Neural cell (in vitro differentiated cells): ENCODE data around the gene HOXB6. TPM values are rescaled to one million over a fixed set of nuclear protein-coding genes. Genes with fewer than 3 reads are reported as not detected.

Source experiments
- H2AFZ ChIP-seq: fragments of 200-600, 300-800 bp; sonication (generic), shearing (Covaris generic); 2 replicates; pipeline ENCODE4 v1.6.0; 2014; ENCODE audit warnings: low read depth, mild to moderate bottlenecking, antibody characterized with exemption, low read length, moderate library complexity
- H3F3A ChIP-seq: fragments of 200-600 bp; shearing (Covaris generic); 2 replicates; pipeline ENCODE4 v1.6.1; 2016; ENCODE audit warnings: mild to moderate bottlenecking, moderate library complexity, mixed read lengths, antibody characterized with exemption, low read length; ENCODE audit not compliant: insufficient read depth, poor library complexity, severe bottlenecking
- H3K27ac ChIP-seq: fragments of 200-600, 300-800 bp; sonication (generic), shearing (Covaris generic); 2 replicates; pipeline ENCODE4 v1.5.1; 2014; ENCODE audit warnings: mild to moderate bottlenecking, low read length, moderate library complexity
- H3K27me3 ChIP-seq: fragments of 300-800, 200-600 bp; sonication (generic), shearing (Covaris generic); 2 replicates; pipeline ENCODE4 v1.6.0; 2014; ENCODE audit warnings: mild to moderate bottlenecking, low read depth, low read length, moderate library complexity; ENCODE audit not compliant: insufficient read depth
- H3K36me3 ChIP-seq: fragments of 300-800, 200-600 bp; sonication (generic), shearing (Covaris generic); 2 replicates; pipeline ENCODE4 v1.5.1; 2014; ENCODE audit warnings: mild to moderate bottlenecking, antibody characterized with exemption, low read length, moderate library complexity; ENCODE audit not compliant: insufficient read depth
- H3K4me2 ChIP-seq: fragments of 300-800, 200-600 bp; sonication (generic), shearing (Covaris generic); 2 replicates; pipeline ENCODE4 v1.6.0; 2014; ENCODE audit warnings: mild to moderate bottlenecking, low read length
- H3K4me3 ChIP-seq: fragments of 300-800, 200-600 bp; sonication (generic), shearing (Covaris generic); 2 replicates; pipeline ENCODE4 v1.5.1; 2014; ENCODE audit warnings: mild to moderate bottlenecking, low read length, moderate library complexity
- H3K79me2 ChIP-seq: fragments of 200-600 bp; shearing (Covaris generic); replicated peaks from 2 replicates; pipeline ENCODE4 v1.6.0; 2014; ENCODE audit warnings: mild to moderate bottlenecking, low read length, moderate library complexity; ENCODE audit not compliant: insufficient read depth
- H3K9ac ChIP-seq: fragments of 300-800, 200-600 bp; sonication (generic), shearing (Covaris generic); 2 replicates; pipeline ENCODE4 v1.6.1; 2016; ENCODE audit warnings: mild to moderate bottlenecking, low read length, mixed read lengths
- H3K9me2 ChIP-seq: fragments of 200-600 bp; shearing (Covaris generic); 2 replicates; pipeline ENCODE4 v1.6.1; 2016; ENCODE audit warnings: mild to moderate bottlenecking, low read length, mixed read lengths; ENCODE audit not compliant: insufficient read depth
- H3K9me3 ChIP-seq: fragments of 200-600, 300-800 bp; sonication (generic), shearing (Covaris generic); 2 replicates; pipeline ENCODE4 v1.6.1; 2016; ENCODE audit warnings: mild to moderate bottlenecking, mixed run types, low read length, moderate library complexity, mixed read lengths
- H4K20me1 ChIP-seq: fragments of 200-600 bp; shearing (Covaris generic); 2 replicates; pipeline ENCODE4 v1.6.1; 2016; ENCODE audit warnings: mild to moderate bottlenecking, mixed run types; ENCODE audit not compliant: insufficient read depth
- EP300 ChIP-seq: fragments of 450-650 bp; conservative IDR thresholded peaks from 2 replicates; pipeline ENCODE4 v1.6.1; 2014; ENCODE audit warnings: antibody characterized with exemption, mild to moderate bottlenecking, moderate library complexity; ENCODE audit not compliant: poor library complexity, severe bottlenecking
- EZH2 ChIP-seq: fragments of 200-600, 300-800 bp; shearing (Covaris generic), sonication (generic); IDR thresholded peaks from 2 replicates; pipeline ENCODE4 v1.6.1; 2014; ENCODE audit warnings: antibody characterized with exemption, low read length, borderline replicate concordance, mild to moderate bottlenecking; ENCODE audit not compliant: insufficient read depth, poor library complexity, severe bottlenecking
- MXI1 ChIP-seq: fragments of 450-650 bp; conservative IDR thresholded peaks from 2 replicates; pipeline ENCODE4 v1.6.1; 2014; ENCODE audit warnings: antibody characterized with exemption, mild to moderate bottlenecking; ENCODE audit not compliant: poor library complexity, severe bottlenecking
- POLR2AphosphoS5 ChIP-seq: IDR thresholded peaks from 2 replicates; pipeline ENCODE4 v1.6.1; 2012
- RAD21 ChIP-seq: fragments of 450-650 bp; conservative IDR thresholded peaks from 2 replicates; pipeline ENCODE4 v1.6.1; 2014; ENCODE audit warnings: antibody characterized with exemption, mild to moderate bottlenecking, moderate library complexity
- SMC3 ChIP-seq: fragments of 450-650 bp; conservative IDR thresholded peaks from 2 replicates; pipeline ENCODE4 v1.6.1; 2014; ENCODE audit warnings: antibody characterized with exemption, mild to moderate bottlenecking, moderate library complexity; ENCODE audit not compliant: poor library complexity
- TAF1 ChIP-seq: IDR thresholded peaks from 2 replicates; pipeline ENCODE4 v1.6.1; 2012; ENCODE audit warnings: low read depth
- polyA plus RNA-seq: library from polyadenylated mRNA; depleted of rRNA; stranded (reverse); fragments of >200 nt; gene quantifications from 2 replicates; pipeline ENCODE4 v1.2.3, GENCODE V29; 2014
- TF ChIP-seq, protein P1 (sequence below): IDR thresholded peaks from 2 replicates; pipeline ENCODE4 v1.6.1; 2012; ENCODE audit warnings: borderline replicate concordance
- TF ChIP-seq, protein P2 (sequence below): fragments of 450-650 bp; IDR thresholded peaks from 2 replicates; pipeline ENCODE4 v1.5.1; 2014; ENCODE audit warnings: antibody characterized with exemption, mild to moderate bottlenecking, moderate library complexity; ENCODE audit not compliant: poor library complexity, severe bottlenecking

The HOXB6 gene
- polyA plus RNA-seq, 1 donor from 2014 or later: not detected

DNA sequence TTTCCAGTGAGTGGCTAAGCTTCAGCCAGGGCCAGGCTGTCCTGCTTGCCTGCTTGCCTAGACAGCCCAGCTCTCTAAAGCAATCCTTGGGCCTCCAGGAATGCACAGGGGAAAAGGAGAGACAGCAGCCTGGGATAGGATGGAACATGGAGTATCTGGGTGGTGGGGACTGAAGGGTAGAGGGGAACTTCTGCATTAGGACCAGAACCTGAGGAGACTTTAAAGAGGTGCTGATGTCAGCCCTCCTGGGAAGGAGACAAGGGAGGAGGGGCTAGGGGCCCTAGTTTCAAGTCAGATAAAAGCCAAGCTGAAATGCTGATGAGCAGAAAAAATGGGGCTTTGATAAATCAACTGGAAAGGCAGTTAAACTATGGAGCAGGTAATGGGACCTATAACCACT lies 4.2 kb upstream of the HOXB6 start:
- Histone ChIP-seq H3K4me2 (no peak overlapping the region), H3K4me3 (no peak overlapping the region), H3K27me3 (peaks cover 99% of the 10 kb centered on the region), H3K9me3 (peaks cover 12% of the 10 kb centered on the region), H3F3A (no peaks in the 10 kb centered on the region), H3K9me2 (no peaks in the 10 kb centered on the region), H3K79me2 (no peaks in the 10 kb centered on the region), H2AFZ (no peak overlapping the region), H4K20me1 (no peaks in the 10 kb centered on the region), H3K9ac (no peak overlapping the region), H3K36me3 (no peaks in the 10 kb centered on the region), H3K27ac (no peak overlapping the region)
- TF ChIP-seq RAD21: no peak
- no peak for TF ChIP-seq TAF1
- no peak for TF ChIP-seq POLR2AphosphoS5
- TF ChIP-seq, protein P1, sequence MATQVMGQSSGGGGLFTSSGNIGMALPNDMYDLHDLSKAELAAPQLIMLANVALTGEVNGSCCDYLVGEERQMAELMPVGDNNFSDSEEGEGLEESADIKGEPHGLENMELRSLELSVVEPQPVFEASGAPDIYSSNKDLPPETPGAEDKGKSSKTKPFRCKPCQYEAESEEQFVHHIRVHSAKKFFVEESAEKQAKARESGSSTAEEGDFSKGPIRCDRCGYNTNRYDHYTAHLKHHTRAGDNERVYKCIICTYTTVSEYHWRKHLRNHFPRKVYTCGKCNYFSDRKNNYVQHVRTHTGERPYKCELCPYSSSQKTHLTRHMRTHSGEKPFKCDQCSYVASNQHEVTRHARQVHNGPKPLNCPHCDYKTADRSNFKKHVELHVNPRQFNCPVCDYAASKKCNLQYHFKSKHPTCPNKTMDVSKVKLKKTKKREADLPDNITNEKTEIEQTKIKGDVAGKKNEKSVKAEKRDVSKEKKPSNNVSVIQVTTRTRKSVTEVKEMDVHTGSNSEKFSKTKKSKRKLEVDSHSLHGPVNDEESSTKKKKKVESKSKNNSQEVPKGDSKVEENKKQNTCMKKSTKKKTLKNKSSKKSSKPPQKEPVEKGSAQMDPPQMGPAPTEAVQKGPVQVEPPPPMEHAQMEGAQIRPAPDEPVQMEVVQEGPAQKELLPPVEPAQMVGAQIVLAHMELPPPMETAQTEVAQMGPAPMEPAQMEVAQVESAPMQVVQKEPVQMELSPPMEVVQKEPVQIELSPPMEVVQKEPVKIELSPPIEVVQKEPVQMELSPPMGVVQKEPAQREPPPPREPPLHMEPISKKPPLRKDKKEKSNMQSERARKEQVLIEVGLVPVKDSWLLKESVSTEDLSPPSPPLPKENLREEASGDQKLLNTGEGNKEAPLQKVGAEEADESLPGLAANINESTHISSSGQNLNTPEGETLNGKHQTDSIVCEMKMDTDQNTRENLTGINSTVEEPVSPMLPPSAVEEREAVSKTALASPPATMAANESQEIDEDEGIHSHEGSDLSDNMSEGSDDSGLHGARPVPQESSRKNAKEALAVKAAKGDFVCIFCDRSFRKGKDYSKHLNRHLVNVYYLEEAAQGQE: no peak
- TF ChIP-seq EZH2: no peak
- no peak for TF ChIP-seq SMC3
- TF ChIP-seq EP300: no peak
- TF ChIP-seq, protein P2, sequence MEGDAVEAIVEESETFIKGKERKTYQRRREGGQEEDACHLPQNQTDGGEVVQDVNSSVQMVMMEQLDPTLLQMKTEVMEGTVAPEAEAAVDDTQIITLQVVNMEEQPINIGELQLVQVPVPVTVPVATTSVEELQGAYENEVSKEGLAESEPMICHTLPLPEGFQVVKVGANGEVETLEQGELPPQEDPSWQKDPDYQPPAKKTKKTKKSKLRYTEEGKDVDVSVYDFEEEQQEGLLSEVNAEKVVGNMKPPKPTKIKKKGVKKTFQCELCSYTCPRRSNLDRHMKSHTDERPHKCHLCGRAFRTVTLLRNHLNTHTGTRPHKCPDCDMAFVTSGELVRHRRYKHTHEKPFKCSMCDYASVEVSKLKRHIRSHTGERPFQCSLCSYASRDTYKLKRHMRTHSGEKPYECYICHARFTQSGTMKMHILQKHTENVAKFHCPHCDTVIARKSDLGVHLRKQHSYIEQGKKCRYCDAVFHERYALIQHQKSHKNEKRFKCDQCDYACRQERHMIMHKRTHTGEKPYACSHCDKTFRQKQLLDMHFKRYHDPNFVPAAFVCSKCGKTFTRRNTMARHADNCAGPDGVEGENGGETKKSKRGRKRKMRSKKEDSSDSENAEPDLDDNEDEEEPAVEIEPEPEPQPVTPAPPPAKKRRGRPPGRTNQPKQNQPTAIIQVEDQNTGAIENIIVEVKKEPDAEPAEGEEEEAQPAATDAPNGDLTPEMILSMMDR: no peak
- TF ChIP-seq MXI1: no peak

- Histone ChIP-seq H3K9me2 (no peaks in the 10 kb centered on the region), H3K36me3 (no peaks in the 10 kb centered on the region), H3K4me3 (no peak overlapping the region), H3K79me2 (no peaks in the 10 kb centered on the region), H3F3A (no peaks in the 10 kb centered on the region), H3K9ac (no peak overlapping the region), H3K9me3 (peaks cover 18% of the 10 kb centered on the region), H4K20me1 (no peaks in the 10 kb centered on the region), H2AFZ (no peak overlapping the region), H3K4me2 (no peak overlapping the region), H3K27me3 (peaks cover 99% of the 10 kb centered on the region), H3K27ac (no peak overlapping the region)
- TF ChIP-seq, protein P2: no peak
- TF ChIP-seq, protein P1: no peak
- TF ChIP-seq SMC3 (no peak), TAF1 (no peak), RAD21 (no peak), EP300 (no peak), POLR2AphosphoS5 (no peak), MXI1 (no peak), EZH2 (no peak)
Observed at GRCh38 chr17:48608494-48608834, 3.7 kb upstream of the HOXB6 start.
